ENCODE data around the gene GMEB2.

The GMEB2 gene

GRCh38 chr20:63658749-63659187 is 31.9 kb upstream of the GMEB2 start:
- Histone ChIP-seq H3K4me3 (ENCODE audit: low read depth, low read length) (peak overlapping the region; percentile 90), H3K27ac (peak overlapping the region; percentile 30), H3K27me3 (replicated peaks) (no peaks in the 10 kb centered on the region), H3K36me3 (replicated peaks) (peaks cover 11% of the 10 kb centered on the region)
- DNase-seq, result peak; percentile 20
- TF ChIP-seq CTCF (IDR thresholded peaks at IDR 0.05; ENCODE audit: low read depth, low read length, missing control alignments), result no peak
- in situ Hi-C loops (cut with HindIII; ENCODE audit: low pct_ligation_motif_present, low sequenced_read_pairs), result no loop called here

GRCh38 chr20:63657937-63658748 is 31.2 kb upstream of the GMEB2 start, which contains the start of gene RTEL1:
RTEL1 (plus strand) TSS chr20:63658312; CDS start chr20:63659403, 1,091 bp downstream.
- in situ Hi-C loops (cut with HindIII; ENCODE audit: low pct_ligation_motif_present, low sequenced_read_pairs), result no loop called here
- Histone ChIP-seq H3K27ac (peak within 1 kb of the TSS; percentile 41), H3K4me3 (ENCODE audit: low read depth, low read length) (peak within 1 kb of the TSS; percentile 90), H3K36me3 (replicated peaks) (peaks cover 9% of the 10 kb centered on the region), H3K27me3 (replicated peaks) (no peaks in the 10 kb centered on the region)
- TF ChIP-seq CTCF (IDR thresholded peaks at IDR 0.05; ENCODE audit: low read depth, low read length, missing control alignments), result no peak
- peak; percentile 86 for DNase-seq

- TF ChIP-seq CTCF (IDR thresholded peaks at IDR 0.05; ENCODE audit: low read depth, low read length, missing control alignments), result no peak
- Histone ChIP-seq H3K27ac (peak overlapping the region; percentile 41), H3K36me3 (replicated peaks) (peaks cover 9% of the 10 kb centered on the region), H3K4me3 (ENCODE audit: low read depth, low read length) (peak overlapping the region; percentile 90), H3K27me3 (replicated peaks) (no peaks in the 10 kb centered on the region)
- no peak for DNase-seq
- in situ Hi-C loops (cut with HindIII; ENCODE audit: low pct_ligation_motif_present, low sequenced_read_pairs), result no loop called here
Observed at GRCh38 chr20:63657260-63657936, 30.5 kb upstream of the GMEB2 start.

GRCh38 chr20:63656451-63656850 is 29.6 kb upstream of the GMEB2 start:
- no peaks in the 10 kb centered on the region for H3K36me3 ChIP-seq (replicated peaks)
- H3K27ac ChIP-seq, result no peak overlapping the region
- no peak for TF ChIP-seq CTCF (IDR thresholded peaks at IDR 0.05; ENCODE audit: low read depth, low read length, missing control alignments)
- no peaks in the 10 kb centered on the region for H3K27me3 ChIP-seq (replicated peaks)
- DNase-seq, result no peak
- no peak overlapping the region for H3K4me3 ChIP-seq (ENCODE audit: low read depth, low read length)
- in situ Hi-C loops (cut with HindIII; ENCODE audit: low pct_ligation_motif_present, low sequenced_read_pairs), result no loop called here

- in situ Hi-C loops (cut with HindIII; ENCODE audit: low pct_ligation_motif_present, low sequenced_read_pairs), result no loop called here
Observed at GRCh38 chr20:63655249-63655648, 28.3 kb upstream of the GMEB2 start.

More at GRCh38 chr20:63655249-63655648, 28.3 kb upstream of the GMEB2 start:
- no peak for TF ChIP-seq CTCF (IDR thresholded peaks at IDR 0.05; ENCODE audit: low read depth, low read length, missing control alignments)
- no peak overlapping the region for H3K27ac ChIP-seq
- no peaks in the 10 kb centered on the region for H3K27me3 ChIP-seq (replicated peaks)
- no peak for DNase-seq
- H3K36me3 ChIP-seq (replicated peaks), result no peaks in the 10 kb centered on the region
- no peak overlapping the region for H3K4me3 ChIP-seq (ENCODE audit: low read depth, low read length)
